RPMI7951 (cell line): Measurements from ENCODE around the gene DPPA2. TPM values are rescaled to one million over a fixed set of nuclear protein-coding genes. Genes with fewer than 3 reads are reported as not detected.
"Not testable (repeated sequence)": the region's sequence is repeated elsewhere in the genome, so short reads cannot be mapped to it uniquely, and the experiment has no call there.

Source experiments
- DNase-seq: peaks from one replicate; pipeline ENCODE4 v3.0.0-alpha.2; 2012; ENCODE audit warnings: low read depth
- total RNA-seq: library from RNA; depleted of rRNA; stranded (reverse); fragments of >200 nt; shearing (Covaris generic); gene quantifications from 2 replicates; pipeline ENCODE4 v1.2.3, GENCODE V29; 2014; rRNA removed

The DPPA2 gene
- not detected in 2 replicates for total RNA-seq

GRCh38 chr3:109316162-109316730, at the start of gene DPPA2:
Gene DPPA2, minus strand, starts transcription at chr3:109316517. Its CDS starts 1,975 bp downstream, at chr3:109314542.
- no peak for DNase-seq

DNA sequence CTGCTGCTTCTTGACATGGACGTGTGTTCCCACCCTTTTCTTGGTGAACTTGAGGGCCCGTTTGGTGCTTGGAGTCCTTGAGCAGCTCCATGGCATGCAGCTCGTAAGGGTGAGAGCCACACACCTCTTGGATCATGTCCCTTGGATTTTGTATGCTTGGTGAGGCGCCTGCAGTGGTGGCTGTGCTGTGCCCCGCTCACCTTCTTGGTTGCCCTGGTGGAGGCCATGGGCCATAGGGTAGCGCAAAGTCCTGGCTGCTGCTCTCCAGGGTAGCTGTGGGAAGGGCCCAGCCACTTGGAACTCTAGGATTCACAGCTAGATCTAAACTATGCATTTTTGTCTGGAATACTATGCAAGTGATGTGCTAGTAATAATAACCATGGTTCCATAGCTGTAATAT, 47.8 kb upstream of the DPPA2 start:
- no peak for DNase-seq

GRCh38 chr3:109363634-109364033, 47.3 kb upstream of the DPPA2 start:
- DNase-seq: no peak

- DNase-seq: no peak
Measured at GRCh38 chr3:109362823-109363222, 46.5 kb upstream of the DPPA2 start.

DNA sequence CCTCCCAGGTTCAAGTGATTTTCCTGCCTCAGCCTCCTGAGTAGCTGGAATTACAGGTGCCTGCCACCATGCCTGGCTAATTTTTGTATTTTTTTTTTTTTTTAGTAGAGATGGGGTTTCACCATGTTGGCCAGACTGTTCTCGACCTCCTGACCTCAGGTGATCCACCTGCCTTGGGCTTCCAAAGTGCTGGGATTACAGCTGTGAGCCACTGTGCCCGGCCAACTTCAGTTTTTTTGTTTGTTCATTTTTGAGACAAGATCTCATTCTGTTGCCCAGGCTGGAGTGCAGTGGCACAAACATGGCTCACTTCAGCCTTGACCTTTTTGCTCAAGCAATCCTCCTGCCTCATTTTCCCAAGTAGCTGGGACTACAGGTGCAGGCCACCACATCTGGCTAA, 42.5 kb upstream of the DPPA2 start:
- DNase-seq: not testable (repeated sequence)

GRCh38 chr3:109356442-109357155, 40.3 kb upstream of the DPPA2 start:
- no peak for DNase-seq

DNA sequence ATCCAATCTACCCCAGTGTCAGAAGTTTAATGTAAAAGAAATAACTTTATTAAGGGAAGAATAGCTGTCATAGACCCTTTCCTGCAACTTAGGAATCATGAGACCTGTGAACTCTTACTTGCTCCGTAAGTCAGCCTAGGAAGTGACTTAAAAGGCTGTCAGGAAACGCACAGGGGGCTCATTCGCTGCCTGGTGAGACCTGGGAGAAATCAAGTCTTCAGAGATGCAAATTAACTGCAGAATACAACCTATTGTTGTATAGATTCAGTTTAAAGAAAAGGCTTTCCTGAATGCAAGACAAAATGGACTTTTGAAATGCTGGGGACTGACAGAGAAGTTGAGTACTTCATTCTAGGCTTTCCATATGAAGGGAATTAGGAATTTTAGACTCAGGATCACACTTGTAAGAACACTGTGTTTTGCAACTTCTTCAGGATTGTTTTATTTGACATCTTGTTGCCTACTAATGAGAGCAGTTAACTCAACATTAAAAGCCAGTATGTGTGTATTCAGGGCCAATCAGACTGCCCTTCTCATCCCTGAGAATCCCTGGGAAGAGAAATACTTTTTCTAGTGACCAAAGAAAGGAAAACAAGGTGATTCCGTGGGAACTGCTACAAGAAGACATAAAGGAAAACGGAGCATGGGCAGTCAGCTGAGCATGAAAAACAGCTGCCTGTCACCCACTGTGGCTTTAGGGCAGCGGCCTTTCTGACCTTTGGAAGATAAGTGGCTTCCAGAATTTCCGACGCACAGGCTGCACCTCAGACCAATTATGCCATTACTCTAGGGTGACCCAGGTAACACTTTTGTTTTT, 39.5 kb upstream of the DPPA2 start:
- DNase-seq: no peak

DNA sequence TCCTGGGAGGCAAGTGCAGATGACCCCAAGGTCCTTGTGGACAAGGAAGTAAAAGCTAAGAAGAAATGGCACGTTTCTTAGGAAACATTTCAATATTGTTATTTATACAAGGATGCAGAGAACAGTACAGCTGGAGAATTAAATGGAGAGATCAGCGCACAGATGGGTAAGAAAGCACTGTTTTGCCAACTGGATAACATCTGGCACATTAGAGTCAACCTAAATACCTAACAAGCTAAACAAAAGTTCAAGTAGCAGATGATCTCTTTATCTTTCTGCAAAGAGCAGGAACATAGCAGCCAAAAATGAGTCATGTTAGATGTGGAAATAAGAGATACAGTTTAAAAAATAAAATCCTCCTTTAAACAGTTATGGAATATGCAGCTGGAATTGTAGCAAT, 36.7 kb upstream of the DPPA2 start:
- DNase-seq: no peak

DNA sequence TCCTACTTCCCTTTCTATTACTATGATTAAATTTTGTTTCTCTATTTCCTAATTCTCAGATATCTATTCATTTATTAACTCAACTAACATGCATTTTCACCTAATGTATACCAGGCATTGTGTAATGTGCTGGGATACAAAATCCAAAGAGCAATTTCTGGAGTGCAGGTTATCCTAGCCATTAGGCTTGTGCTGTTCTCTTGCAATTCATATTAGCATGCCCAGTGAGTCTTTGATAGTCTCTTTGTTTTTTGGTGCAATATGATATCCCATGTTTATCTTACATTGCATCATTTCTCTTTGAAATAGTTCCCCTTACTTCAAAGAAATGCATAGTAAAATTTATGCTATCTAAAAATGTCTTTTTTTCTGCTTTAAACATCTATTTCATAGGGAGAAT, 34.9 kb upstream of the DPPA2 start:
- DNase-seq: no peak

DNA sequence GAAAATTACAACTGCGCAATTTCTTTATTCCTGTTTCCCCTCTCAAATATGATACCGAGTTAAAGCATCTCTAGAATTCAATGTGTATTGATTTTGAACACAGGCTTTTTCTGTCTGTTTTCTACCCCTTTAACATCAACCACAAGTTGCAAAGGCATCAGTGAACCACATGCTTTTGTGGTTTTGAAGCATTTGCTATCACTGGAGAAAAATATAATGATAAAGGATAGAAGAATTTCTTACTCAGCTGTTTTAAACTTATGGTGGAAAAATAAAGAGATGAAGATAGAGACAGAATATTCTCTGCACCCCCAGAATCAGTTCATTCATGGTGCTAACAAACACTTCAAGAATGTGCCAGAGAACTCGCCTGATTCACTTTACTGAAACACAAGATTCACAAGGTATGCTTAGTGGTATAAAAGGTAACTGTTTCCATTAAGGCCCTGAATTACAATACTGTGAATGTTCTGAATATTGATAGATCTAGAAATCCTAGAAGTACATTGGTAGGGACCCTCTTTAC, 30.5 kb upstream of the DPPA2 start:
- DNase-seq: no peak

- no peak for DNase-seq
Measured at GRCh38 chr3:109346099-109346498, 29.8 kb upstream of the DPPA2 start.

- DNase-seq: no peak
Measured at GRCh38 chr3:109339714-109340648, 23.7 kb upstream of the DPPA2 start.

DNA sequence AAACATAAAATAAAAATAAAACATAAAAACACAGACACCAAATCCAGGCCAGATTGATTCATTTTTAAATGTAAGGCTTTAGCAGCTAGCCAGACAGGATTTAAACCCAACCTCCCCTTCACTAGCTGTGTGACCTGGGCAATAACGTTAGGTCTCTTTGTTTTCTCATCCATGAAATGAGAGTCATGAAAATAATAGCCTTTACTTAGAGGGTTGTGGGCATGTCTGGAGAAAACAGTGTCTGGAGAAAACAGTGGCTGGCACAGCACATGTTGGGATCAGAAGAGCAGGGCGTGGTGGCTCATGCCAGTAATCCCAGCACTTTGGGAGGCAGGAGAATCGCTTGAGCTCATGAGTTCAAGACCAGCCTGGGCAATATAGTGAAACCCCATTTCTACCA, 22.9 kb upstream of the DPPA2 start:
- no peak for DNase-seq

GRCh38 chr3:109338322-109338721, 22.0 kb upstream of the DPPA2 start:
- no peak for DNase-seq

- no peak for DNase-seq
Measured at GRCh38 chr3:109337393-109337792, 21.1 kb upstream of the DPPA2 start, which contains the start of gene DPPA4. Gene DPPA4, minus strand, starts transcription at chr3:109337546. Its CDS starts 29 bp downstream, at chr3:109337517.

DNA sequence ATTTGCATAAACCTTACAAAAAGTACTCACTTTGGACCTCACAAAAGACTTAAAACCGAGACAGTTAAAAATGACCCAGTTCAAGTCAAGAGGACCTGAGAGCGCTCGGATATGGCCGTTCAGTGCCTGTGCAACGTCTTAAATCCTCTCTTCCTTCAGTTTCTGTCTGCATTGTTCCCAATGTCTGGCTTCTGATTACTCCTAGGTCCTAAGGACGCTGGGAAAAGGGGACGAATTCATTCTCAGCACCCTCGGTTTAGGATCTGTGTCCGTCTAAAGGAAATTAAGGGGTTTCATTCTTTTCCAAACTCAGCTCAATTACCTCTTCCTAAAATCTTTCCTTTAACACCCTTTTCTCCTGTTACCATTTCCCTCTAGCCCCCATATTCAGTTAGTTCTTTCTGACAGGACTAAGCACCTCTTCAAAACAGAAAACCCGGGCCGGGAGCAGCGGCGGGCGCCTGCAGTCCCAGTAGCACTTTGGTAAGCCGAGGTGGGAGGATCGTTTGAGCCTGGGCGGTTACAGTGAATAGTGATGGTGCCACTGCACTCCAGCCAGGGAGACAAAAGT, 20.1 kb upstream of the DPPA2 start:
- no peak for DNase-seq

- no peak for DNase-seq
Measured at GRCh38 chr3:109334572-109334971, 18.3 kb upstream of the DPPA2 start.

- no peak for DNase-seq
Measured at GRCh38 chr3:109331692-109332091, 15.4 kb upstream of the DPPA2 start.

- no peak for DNase-seq
Measured at GRCh38 chr3:109330405-109330804, 14.1 kb upstream of the DPPA2 start.

DNA sequence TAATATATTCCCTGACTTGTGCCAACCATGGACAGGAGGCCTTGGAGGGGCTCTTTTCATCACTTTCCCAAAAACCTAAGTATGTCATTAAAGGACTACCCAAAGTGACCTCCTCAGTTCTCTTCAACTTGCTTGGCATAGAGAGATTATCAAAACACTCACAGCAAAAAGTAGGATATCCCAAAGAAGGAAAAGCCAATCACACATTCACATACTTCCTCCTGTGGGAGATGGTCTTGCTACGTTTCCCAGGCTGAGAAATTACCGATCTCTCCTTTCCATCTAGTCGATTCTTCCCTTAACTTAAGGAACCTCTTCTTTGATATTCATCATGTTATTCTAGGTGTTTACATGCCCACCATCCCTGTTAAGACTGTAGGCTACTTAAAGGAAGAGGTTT, 11.9 kb upstream of the DPPA2 start:
- no peak for DNase-seq

- DNase-seq: no peak
Measured at GRCh38 chr3:109325657-109326056, 9.3 kb upstream of the DPPA2 start.
